Nephron progenitor cell (in vitro differentiated cells): ENCODE data around the gene GRID2IP.
"Not testable (repeated sequence)": the region's sequence is repeated elsewhere in the genome, so short reads cannot be mapped to it uniquely, and the experiment has no call there.

Experiments
- DNase-seq: peaks from one replicate; pipeline ENCODE4 v3.0.0; 2021
- H3K27ac Mint-ChIP-seq: 2 replicates; pipeline ENCODE4 v1.8.0; 2021; ENCODE audit warnings: mild to moderate bottlenecking, moderate library complexity, mixed read lengths
- H3K27me3 Mint-ChIP-seq: 2 replicates; pipeline ENCODE4 v1.8.0; 2021; ENCODE audit warnings: mild to moderate bottlenecking, low read depth, mixed read lengths; ENCODE audit not compliant: poor library complexity
- H3K36me3 Mint-ChIP-seq: 2 replicates; pipeline ENCODE4 v1.8.0; 2021; ENCODE audit warnings: low read depth, mixed read lengths
- H3K4me1 Mint-ChIP-seq: 2 replicates; pipeline ENCODE4 v1.8.0; 2021; ENCODE audit warnings: mixed read lengths
- H3K4me3 Mint-ChIP-seq: 2 replicates; pipeline ENCODE4 v1.8.0; 2021; ENCODE audit warnings: mild to moderate bottlenecking, moderate library complexity, mixed read lengths
- H3K9me3 Mint-ChIP-seq: 2 replicates; pipeline ENCODE4 v1.8.0; 2021; ENCODE audit warnings: mild to moderate bottlenecking, moderate library complexity, mixed read lengths
- CTCF ChIP-seq: fragments of 200-600 bp; sonication (generic); IDR thresholded peaks from 2 replicates; pipeline ENCODE4 v1.5.0; 2021; ENCODE audit warnings: antibody characterized with exemption

The GRID2IP gene

GRCh38 chr7:6465862-6466261 is 85.4 kb downstream of the GRID2IP start:
- Mint-ChIP-seq H3K9me3 (peaks cover 45% of the 10 kb centered on the region), H3K27ac (no peak overlapping the region), H3K27me3 (no peaks in the 10 kb centered on the region), H3K4me1 (no peaks in the 10 kb centered on the region), H3K36me3 (peaks cover 86% of the 10 kb centered on the region), H3K4me3 (no peak overlapping the region)
- no peak for DNase-seq
- TF ChIP-seq CTCF: no peak

GRCh38 chr7:6463609-6464008 is 87.7 kb downstream of the GRID2IP start:
- Mint-ChIP-seq H3K36me3 (peaks cover 64% of the 10 kb centered on the region), H3K9me3 (peaks cover 33% of the 10 kb centered on the region)
- H3K4me1 Mint-ChIP-seq, DNase-seq, H3K27ac Mint-ChIP-seq, H3K4me3 Mint-ChIP-seq, H3K27me3 Mint-ChIP-seq: not testable (repeated sequence)

DNA sequence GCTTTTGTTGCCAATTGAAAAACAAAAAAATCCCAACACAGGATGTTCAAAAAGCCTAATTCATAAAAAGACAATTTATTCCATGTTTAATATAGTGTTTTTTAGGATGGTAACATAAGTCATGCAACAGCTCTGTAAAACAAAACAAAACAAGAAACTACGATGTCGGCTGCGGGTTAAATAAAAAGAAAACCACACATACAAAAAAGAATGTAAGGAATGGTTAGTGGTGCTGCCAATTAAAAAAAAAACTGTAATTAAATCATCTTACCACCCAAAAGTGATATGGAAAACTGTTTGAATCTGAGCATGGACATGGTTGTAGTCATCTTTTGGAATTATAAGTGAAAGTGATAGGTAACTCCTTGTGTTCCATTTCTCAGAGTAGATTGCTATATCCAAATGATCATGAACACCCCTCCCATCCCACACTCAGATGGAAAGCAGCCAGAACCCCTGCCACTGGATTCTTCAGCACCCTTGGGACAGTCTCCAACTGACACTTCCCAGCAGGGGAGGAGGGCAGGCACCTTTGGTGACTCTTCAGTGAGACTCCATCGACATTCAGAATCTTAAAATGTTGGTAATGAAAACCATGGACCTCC is 89.2 kb downstream of the GRID2IP start:
- Mint-ChIP-seq H3K27me3 (peaks cover 3% of the 10 kb centered on the region), H3K36me3 (peaks cover 49% of the 10 kb centered on the region), H3K27ac (no peak overlapping the region), H3K4me1 (no peaks in the 10 kb centered on the region), H3K4me3 (no peak overlapping the region), H3K9me3 (peaks cover 18% of the 10 kb centered on the region)
- DNase-seq: no peak
- no peak for TF ChIP-seq CTCF

DNA sequence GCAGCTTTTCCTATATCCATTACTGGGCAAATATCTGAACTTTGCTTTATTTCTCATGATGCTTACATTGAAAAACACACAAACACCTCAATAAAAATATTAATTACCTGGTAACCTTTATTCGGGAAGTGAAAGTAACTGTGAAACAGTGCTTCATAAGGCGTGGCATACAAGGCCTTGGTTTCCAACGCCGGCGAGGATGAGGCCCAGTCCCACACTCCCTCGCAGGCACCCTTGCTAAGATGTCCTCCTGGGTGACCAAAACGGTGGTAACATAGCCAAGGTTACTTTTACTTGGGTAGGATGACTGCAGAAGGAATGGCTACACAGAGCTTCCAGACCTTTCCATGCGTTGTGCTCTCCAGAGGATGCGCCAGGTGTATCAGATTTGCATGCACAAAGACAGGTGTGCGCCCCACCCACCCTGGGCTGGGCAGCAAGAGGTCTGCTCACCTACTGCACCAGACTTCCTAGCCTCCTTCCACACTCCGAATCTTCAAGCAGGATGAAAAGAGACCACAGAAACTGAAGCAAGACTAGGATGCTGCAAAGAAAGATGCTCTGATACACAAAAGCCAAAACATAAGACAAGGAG is 90.2 kb downstream of the GRID2IP start:
- H3K4me3 Mint-ChIP-seq: no peak overlapping the region
- peaks cover 39% of the 10 kb centered on the region for H3K36me3 Mint-ChIP-seq
- peaks cover 3% of the 10 kb centered on the region for H3K27me3 Mint-ChIP-seq
- TF ChIP-seq CTCF: no peak
- DNase-seq: no peak
- no peaks in the 10 kb centered on the region for H3K4me1 Mint-ChIP-seq
- peaks cover 8% of the 10 kb centered on the region for H3K9me3 Mint-ChIP-seq
- H3K27ac Mint-ChIP-seq: no peak overlapping the region

DNA sequence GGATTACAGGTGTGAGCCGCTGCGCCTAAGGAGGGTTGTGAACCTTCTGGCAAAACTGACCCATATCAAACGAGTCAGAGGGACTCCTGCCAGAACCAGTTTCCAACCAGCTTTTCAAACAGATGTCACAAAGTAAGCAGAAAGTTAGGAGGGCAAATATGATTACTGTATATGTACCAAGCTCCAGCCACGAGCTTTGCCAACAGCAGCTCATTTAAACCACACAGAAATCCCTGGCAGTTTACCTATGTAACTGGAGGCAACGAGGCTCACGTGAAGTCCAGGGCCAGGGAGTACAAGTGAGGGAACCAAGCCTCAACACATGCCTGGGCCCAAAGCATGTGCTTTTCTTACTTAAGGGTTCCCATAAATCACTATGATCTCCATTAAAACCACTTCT is 91.0 kb downstream of the GRID2IP start:
- H3K27ac Mint-ChIP-seq: no peak overlapping the region
- no peak for TF ChIP-seq CTCF
- DNase-seq: no peak
- no peak overlapping the region for H3K4me3 Mint-ChIP-seq
- peaks cover 31% of the 10 kb centered on the region for H3K36me3 Mint-ChIP-seq
- H3K9me3 Mint-ChIP-seq: peaks cover under 1% of the 10 kb centered on the region
- H3K4me1 Mint-ChIP-seq: no peaks in the 10 kb centered on the region
- H3K27me3 Mint-ChIP-seq: peaks cover 3% of the 10 kb centered on the region

DNA sequence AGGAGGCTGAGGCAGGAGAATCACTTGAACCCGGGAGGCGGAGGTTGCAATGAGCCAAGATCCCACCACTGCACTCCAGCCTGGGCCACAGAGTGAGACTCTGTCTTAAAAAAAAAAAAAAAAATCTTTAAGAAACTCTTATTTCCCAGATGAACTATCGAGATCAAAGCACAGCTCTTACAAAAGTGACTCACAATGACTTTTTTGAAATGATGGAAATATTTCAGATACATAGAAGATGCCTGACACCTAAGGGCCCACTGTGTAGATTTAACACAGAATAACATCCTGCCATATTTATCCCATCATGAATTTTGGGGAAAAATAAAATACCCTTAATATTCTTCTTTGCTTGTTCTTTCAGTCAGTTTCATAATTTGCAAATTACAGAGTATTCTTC is 92.6 kb downstream of the GRID2IP start:
- not testable (repeated sequence) for DNase-seq, H3K4me1 Mint-ChIP-seq, H3K27me3 Mint-ChIP-seq, H3K27ac Mint-ChIP-seq, H3K9me3 Mint-ChIP-seq, H3K4me3 Mint-ChIP-seq
- peaks cover 20% of the 10 kb centered on the region for H3K36me3 Mint-ChIP-seq

- H3K27ac Mint-ChIP-seq: no peak overlapping the region
- H3K9me3 Mint-ChIP-seq: no peaks in the 10 kb centered on the region
- no peak for TF ChIP-seq CTCF
- no peaks in the 10 kb centered on the region for H3K36me3 Mint-ChIP-seq
- no peak for DNase-seq
- H3K4me3 Mint-ChIP-seq: no peak overlapping the region
- peaks cover 6% of the 10 kb centered on the region for H3K27me3 Mint-ChIP-seq
- H3K4me1 Mint-ChIP-seq: no peaks in the 10 kb centered on the region
Measured at GRCh38 chr7:6453734-6454133, 97.5 kb downstream of the GRID2IP start.
